Bronchial epithelial cell (primary cell): Measurements from ENCODE around the gene CSNK1D. TPM values are rescaled to one million over a fixed set of nuclear protein-coding genes. Genes with fewer than 3 reads are reported as not detected.
A peak's percentile ranks its signal among the peaks of the same experiment; 100 is the strongest.

Experiments used
- DNase-seq: peaks from one replicate; pipeline ENCODE4 v3.0.0-alpha.2; 2010; ENCODE audit warnings: low read depth
- FAIRE-seq: peaks from 2 replicates; lab custom pipeline; 2011; peaks lifted over from hg19 to GRCh38; lab: Jason Lieb, UNC
- H3K27me3 ChIP-seq: 2 replicates; pipeline ENCODE4 v1.5.1; 2011; ENCODE audit warnings: low read length; ENCODE audit not compliant: control insufficient read depth, insufficient read depth
- H3K36me3 ChIP-seq: 2 replicates; pipeline ENCODE4 v1.5.1; 2011; ENCODE audit warnings: low read length; ENCODE audit not compliant: control insufficient read depth, insufficient read depth
- H3K4me3 ChIP-seq: 2 replicates; pipeline ENCODE4 v1.5.1; 2011; ENCODE audit warnings: mild to moderate bottlenecking, low read depth, low read length, control low read depth
- total RNA-seq: library from RNA; depleted of rRNA; stranded (reverse); fragments of >200 nt; gene quantifications from 2 replicates; pipeline ENCODE4 v1.2.1, GENCODE V29; 2014
- TF ChIP-seq, protein P1 (sequence below): IDR thresholded peaks from 2 replicates; pipeline ENCODE4 v1.5.1; 2011; ENCODE audit warnings: mild to moderate bottlenecking, moderate library complexity, low read length, control low read depth, inconsistent platforms; ENCODE audit not compliant: insufficient read depth, severe bottlenecking

Gene CSNK1D
- total RNA-seq, 1 donor from 2014 or later: 72.4 TPM

DNA sequence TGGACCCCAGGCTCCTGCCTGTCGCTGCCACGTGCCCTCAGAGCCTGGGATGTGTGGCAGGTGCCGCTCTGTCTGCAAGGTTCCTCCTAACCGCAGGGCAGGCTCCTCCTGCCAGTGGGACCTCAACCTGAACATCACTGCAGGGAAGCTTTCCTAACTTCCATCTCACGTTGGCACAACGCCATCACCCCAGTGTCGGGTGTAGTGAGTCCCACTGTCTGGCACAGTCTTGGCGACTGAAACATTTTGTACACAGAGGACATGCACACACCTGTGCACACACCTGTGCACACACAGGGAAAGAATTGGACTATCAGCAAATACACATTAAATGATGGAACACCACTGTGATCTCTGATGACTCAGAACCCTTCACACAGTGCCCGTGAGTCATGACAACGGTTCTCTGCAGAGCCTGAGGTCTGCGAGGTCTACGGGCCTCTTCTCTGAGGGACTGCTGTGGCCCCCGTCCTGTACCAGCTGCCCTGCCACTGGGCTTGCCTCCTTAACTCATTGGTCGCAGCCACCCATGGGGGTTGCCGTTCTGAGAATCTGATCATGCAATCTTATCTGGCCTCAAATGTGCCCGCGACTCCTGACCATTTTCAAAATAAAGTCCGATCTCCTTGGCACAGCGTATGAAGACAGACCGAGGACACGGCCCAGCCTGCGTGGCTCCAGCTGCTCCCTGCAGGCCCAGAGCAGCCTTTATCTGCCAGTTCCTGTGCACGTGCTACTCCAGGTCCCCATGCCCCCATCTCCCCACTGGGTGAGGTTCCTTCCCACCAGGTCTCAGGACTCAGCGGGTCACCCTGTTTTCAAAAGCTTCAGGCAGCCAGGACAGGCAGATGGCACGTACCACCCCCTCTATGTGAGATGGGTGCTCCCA is 68.4 kb downstream of the CSNK1D start:
- TF ChIP-seq, protein P1, sequence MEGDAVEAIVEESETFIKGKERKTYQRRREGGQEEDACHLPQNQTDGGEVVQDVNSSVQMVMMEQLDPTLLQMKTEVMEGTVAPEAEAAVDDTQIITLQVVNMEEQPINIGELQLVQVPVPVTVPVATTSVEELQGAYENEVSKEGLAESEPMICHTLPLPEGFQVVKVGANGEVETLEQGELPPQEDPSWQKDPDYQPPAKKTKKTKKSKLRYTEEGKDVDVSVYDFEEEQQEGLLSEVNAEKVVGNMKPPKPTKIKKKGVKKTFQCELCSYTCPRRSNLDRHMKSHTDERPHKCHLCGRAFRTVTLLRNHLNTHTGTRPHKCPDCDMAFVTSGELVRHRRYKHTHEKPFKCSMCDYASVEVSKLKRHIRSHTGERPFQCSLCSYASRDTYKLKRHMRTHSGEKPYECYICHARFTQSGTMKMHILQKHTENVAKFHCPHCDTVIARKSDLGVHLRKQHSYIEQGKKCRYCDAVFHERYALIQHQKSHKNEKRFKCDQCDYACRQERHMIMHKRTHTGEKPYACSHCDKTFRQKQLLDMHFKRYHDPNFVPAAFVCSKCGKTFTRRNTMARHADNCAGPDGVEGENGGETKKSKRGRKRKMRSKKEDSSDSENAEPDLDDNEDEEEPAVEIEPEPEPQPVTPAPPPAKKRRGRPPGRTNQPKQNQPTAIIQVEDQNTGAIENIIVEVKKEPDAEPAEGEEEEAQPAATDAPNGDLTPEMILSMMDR: no peak
- DNase-seq (peak; percentile 88), FAIRE-seq (peak; percentile 28)
- Histone ChIP-seq H3K27me3 (no peaks in the 10 kb centered on the region), H3K4me3 (no peak overlapping the region), H3K36me3 (peaks cover 4% of the 10 kb centered on the region)

DNA sequence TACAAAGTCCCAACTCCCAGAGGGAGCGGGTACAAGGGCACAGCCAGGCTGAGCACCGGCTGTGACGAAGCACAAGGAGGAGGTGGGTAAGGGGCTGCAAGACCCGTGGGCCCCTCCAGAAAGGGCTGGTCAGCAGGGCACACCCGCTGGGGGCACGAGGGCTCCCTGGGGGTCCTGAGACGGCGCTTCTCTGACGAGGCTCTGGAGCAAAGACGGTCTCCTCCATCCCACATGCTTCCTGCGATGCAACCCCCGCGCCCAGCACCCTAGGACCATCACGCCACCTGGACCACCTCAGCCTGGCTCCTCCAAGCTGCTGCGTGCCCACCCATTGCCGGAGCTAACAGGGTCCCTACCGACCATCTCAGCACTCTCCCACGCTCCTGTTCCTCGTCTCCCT is 69.6 kb downstream of the CSNK1D start:
- no peak overlapping the region for H3K4me3 ChIP-seq
- TF ChIP-seq, protein P1: no peak
- FAIRE-seq: no peak
- H3K36me3 ChIP-seq: peaks cover 6% of the 10 kb centered on the region
- no peak for DNase-seq
- H3K27me3 ChIP-seq: no peaks in the 10 kb centered on the region

- TF ChIP-seq, protein P1: no peak
- no peaks in the 10 kb centered on the region for H3K27me3 ChIP-seq
Observed at GRCh38 chr17:82202981-82203380, 70.5 kb downstream of the CSNK1D start.

DNA sequence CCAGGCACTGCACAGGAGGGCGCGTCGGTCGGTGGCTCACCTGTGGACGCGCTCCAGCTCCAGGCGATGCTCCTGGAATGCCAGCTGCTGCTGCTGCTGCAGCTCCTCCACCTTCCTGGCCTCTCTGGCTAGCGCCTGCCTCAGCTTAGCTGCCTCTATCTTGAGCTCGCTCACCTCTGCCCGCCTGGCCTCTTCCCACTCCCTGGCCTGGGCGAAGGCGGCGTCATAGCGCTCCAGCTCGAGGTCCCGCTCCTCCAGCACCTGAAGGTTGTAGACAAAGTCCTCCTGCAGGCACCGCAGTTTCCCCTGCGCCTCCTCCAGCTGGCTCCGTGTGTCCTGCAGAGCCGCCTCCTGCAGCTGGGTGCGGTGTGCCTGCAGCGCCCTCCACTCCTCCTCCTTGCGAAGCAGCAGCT is 72.0 kb downstream of the CSNK1D start:
- no peak for FAIRE-seq
- Histone ChIP-seq H3K4me3 (no peak overlapping the region), H3K27me3 (no peaks in the 10 kb centered on the region), H3K36me3 (peaks cover 7% of the 10 kb centered on the region)
- DNase-seq: no peak
- TF ChIP-seq, protein P1: no peak

More at GRCh38 chr17:82202981-82203380, 70.5 kb downstream of the CSNK1D start:
- FAIRE-seq (no peak), DNase-seq (no peak)
- Histone ChIP-seq H3K4me3 (no peak overlapping the region), H3K36me3 (peaks cover 6% of the 10 kb centered on the region)

GRCh38 chr17:82200743-82201497 is 72.6 kb downstream of the CSNK1D start:
- no peak overlapping the region for H3K4me3 ChIP-seq
- DNase-seq (no peak), FAIRE-seq (no peak)
- peaks cover 8% of the 10 kb centered on the region for H3K36me3 ChIP-seq
- TF ChIP-seq, protein P1: no peak
- no peaks in the 10 kb centered on the region for H3K27me3 ChIP-seq
